WERI-Rb-1 (cell line): ENCODE measurements around the gene KCNE1.
"Not testable (repeated sequence)": the region's sequence is repeated elsewhere in the genome, so short reads cannot be mapped to it uniquely, and the experiment has no call there.

Source experiments
- DNase-seq: peaks from one replicate; pipeline ENCODE4 v3.0.0-alpha.2; 2020
- H3K27ac ChIP-seq: fragments of 250-450 bp; sonication (Bioruptor Pico); 2 replicates; pipeline ENCODE4 v1.5.1; 2020; ENCODE audit warnings: mild to moderate bottlenecking, moderate library complexity
- H3K27me3 ChIP-seq: fragments of 250-450 bp; sonication (Bioruptor Pico); 2 replicates; pipeline ENCODE4 v1.5.1; 2021; ENCODE audit warnings: mild to moderate bottlenecking, low read depth, moderate library complexity; ENCODE audit not compliant: insufficient read depth, severe bottlenecking
- H3K36me3 ChIP-seq: fragments of 250-450 bp; sonication (Bioruptor Pico); 2 replicates; pipeline ENCODE4 v1.5.1; 2020; ENCODE audit warnings: mild to moderate bottlenecking, moderate library complexity
- H3K4me3 ChIP-seq: 2 replicates; pipeline ENCODE4 v1.5.1; 2011; ENCODE audit warnings: low read depth, mild to moderate bottlenecking, control low read depth, low read length
- H3K9me3 ChIP-seq: fragments of 250-450 bp; sonication (Bioruptor Pico); 2 replicates; pipeline ENCODE4 v1.5.1; 2021; ENCODE audit warnings: mild to moderate bottlenecking, moderate library complexity; ENCODE audit not compliant: severe bottlenecking

The KCNE1 gene

DNA sequence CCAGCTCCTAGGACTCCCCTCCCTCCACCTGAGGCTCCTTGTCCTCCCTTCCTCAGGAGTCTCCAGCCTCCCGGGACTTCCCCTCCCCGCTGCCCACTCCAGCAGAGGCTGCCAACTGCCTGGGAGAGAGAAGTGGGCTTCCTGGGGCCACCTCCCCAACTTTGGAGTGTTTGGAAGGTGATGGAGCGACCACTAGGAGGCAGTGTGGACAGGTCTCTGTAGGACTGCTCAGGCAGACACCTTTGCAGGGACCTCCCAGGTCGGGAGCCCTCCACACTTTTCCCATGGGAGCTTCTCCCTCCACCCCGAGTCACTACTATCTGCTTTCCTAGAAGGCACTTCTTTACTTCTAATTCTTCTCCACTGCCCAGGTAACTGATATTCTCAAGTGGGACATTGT lies 107.3 kb downstream of the KCNE1 start:
- DNase-seq, H3K4me3 ChIP-seq, H3K27me3 ChIP-seq, H3K9me3 ChIP-seq, H3K36me3 ChIP-seq, H3K27ac ChIP-seq: not testable (repeated sequence)

DNA sequence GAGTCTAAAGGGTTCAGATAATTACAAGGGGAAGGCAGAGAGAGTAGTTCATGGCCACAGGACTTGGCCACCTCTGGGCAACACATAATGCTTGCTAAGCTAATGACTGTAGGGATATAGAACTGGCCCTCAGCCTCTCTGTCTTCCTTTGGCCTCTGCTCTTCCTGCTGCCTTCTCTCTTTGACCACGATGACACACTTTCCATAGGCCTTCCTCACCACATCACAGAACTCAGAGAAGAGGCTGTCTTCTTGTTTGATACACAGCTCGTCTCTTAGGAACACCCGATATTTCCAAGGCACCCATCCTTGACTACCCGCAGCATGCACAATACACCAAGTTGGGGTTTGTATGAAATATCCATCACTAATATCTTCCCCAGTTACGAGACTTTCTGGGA lies 111.5 kb downstream of the KCNE1 start:
- H3K4me3 ChIP-seq, H3K27ac ChIP-seq, H3K27me3 ChIP-seq, H3K9me3 ChIP-seq, DNase-seq, H3K36me3 ChIP-seq: not testable (repeated sequence)
